GM23248 (cell line): Measurements from ENCODE around the gene WWOX. TPM values are rescaled to one million over a fixed set of nuclear protein-coding genes. Genes with fewer than 3 reads are reported as not detected.

Experiments
- DNase-seq: peaks from one replicate; pipeline ENCODE4 v3.0.0-alpha.2; 2015
- H2AFZ ChIP-seq: fragments of 200-600 bp; sonication (generic); 2 replicates; pipeline ENCODE4 v1.6.1; 2016; ENCODE audit warnings: antibody characterized with exemption
- H3F3A ChIP-seq: fragments of 200-600 bp; sonication (generic); 2 replicates; pipeline ENCODE4 v1.6.1; 2016; ENCODE audit warnings: mild to moderate bottlenecking, antibody characterized with exemption, mixed run types; ENCODE audit not compliant: insufficient read depth
- H3K27ac ChIP-seq: fragments of 200-600 bp; sonication (generic); 2 replicates; pipeline ENCODE4 v1.5.1; 2016; ENCODE audit warnings: mild to moderate bottlenecking
- H3K27me3 ChIP-seq: fragments of 200-600 bp; sonication (generic); replicated peaks from 2 replicates; pipeline ENCODE4 v1.6.1; 2016; ENCODE audit warnings: mild to moderate bottlenecking; ENCODE audit not compliant: insufficient read depth
- H3K36me3 ChIP-seq: fragments of 200-600 bp; sonication (generic); 2 replicates; pipeline ENCODE4 v1.6.1; 2016; ENCODE audit warnings: low read depth, mild to moderate bottlenecking
- H3K4me1 ChIP-seq: fragments of 200-600 bp; sonication (generic); 2 replicates; pipeline ENCODE4 v1.6.1; 2016; ENCODE audit warnings: mild to moderate bottlenecking; ENCODE audit not compliant: insufficient read depth
- H3K4me2 ChIP-seq: fragments of 200-600 bp; sonication (generic); one replicate; pipeline ENCODE4 v1.6.1; 2016; ENCODE audit warnings: mild to moderate bottlenecking; ENCODE audit not compliant: unreplicated experiment
- H3K4me3 ChIP-seq: fragments of 200-600 bp; sonication (generic); 2 replicates; pipeline ENCODE4 v1.5.1; 2016; ENCODE audit warnings: mild to moderate bottlenecking
- H3K79me2 ChIP-seq: fragments of 200-600 bp; sonication (generic); 2 replicates; pipeline ENCODE4 v1.6.1; 2016; ENCODE audit warnings: mild to moderate bottlenecking; ENCODE audit not compliant: insufficient read depth
- H3K9ac ChIP-seq: fragments of 200-600 bp; sonication (generic); 2 replicates; pipeline ENCODE4 v1.6.1; 2016; ENCODE audit warnings: mild to moderate bottlenecking
- H3K9me2 ChIP-seq: fragments of 200-600 bp; sonication (generic); 2 replicates; pipeline ENCODE4 v1.6.1; 2016; ENCODE audit warnings: mixed run types, mild to moderate bottlenecking, moderate library complexity; ENCODE audit not compliant: insufficient read depth
- H3K9me3 ChIP-seq: fragments of 200-600 bp; sonication (generic); one replicate; pipeline ENCODE4 v1.6.1; 2017; ENCODE audit warnings: low read depth
- H4K20me1 ChIP-seq: fragments of 200-600 bp; sonication (generic); 2 replicates; pipeline ENCODE4 v1.6.0; 2016; ENCODE audit not compliant: insufficient read depth
- EZH2 ChIP-seq: fragments of 200-600 bp; sonication (generic); IDR thresholded peaks from 2 replicates; pipeline ENCODE4 v1.6.1; 2018; ENCODE audit warnings: antibody characterized with exemption, mild to moderate bottlenecking; ENCODE audit not compliant: insufficient read depth, poor library complexity, severe bottlenecking
- EZH2phosphoT487 ChIP-seq: fragments of 200-600 bp; sonication (generic); IDR thresholded peaks from 2 replicates; pipeline ENCODE4 v1.6.1; 2018; ENCODE audit warnings: antibody characterized with exemption, moderate library complexity, mild to moderate bottlenecking, low read depth; ENCODE audit not compliant: insufficient read depth
- WGBS, 2 experiments: methylation state at CpG; one replicate each; pipeline ENCODE4 v1.1.6; 2015 to 2017; ENCODE audit warnings: low lambda C conversion rate in 2 of 2, low coverage in 1 of 2; ENCODE audit errors: missing lambda C conversion rate in 2 of 2; 5-methylcytosine and 5-hydroxymethylcytosine counted together
- in situ Hi-C: fragments of 300-500 bp; cut with MboI; formaldehyde crosslinking; loops from 2 replicates; pipeline ENCODE4 v1.15.0; 2020
- polyA plus RNA-seq: library from polyadenylated mRNA; unstranded; fragments of >200 nt; fragmentation: Nextera tagmentation; extraction: Ambion mirVana; gene quantifications from 2 replicates; pipeline ENCODE4 v1.2.1, GENCODE V29; 2016
- total RNA-seq: library from RNA; depleted of rRNA; stranded (reverse); fragments of >200 nt; shearing (Covaris generic); gene quantifications from 2 replicates; pipeline ENCODE4 v1.2.3, GENCODE V29; 2014

The WWOX gene
- total and polyA plus RNA-seq, 2 experiments from 2014 or later = 4.5 to 6.6 TPM

- Histone ChIP-seq H4K20me1 (no peaks in the 10 kb centered on the region), H3K36me3 (no peaks in the 10 kb centered on the region), H3K9ac (no peak overlapping the region), H3K27ac (no peak overlapping the region), H3F3A (no peaks in the 10 kb centered on the region), H3K27me3 (no peaks in the 10 kb centered on the region), H3K4me1 (no peaks in the 10 kb centered on the region), H3K9me2 (no peaks in the 10 kb centered on the region), H3K9me3 (no peaks in the 10 kb centered on the region), H3K4me3 (no peak overlapping the region), H3K4me2 (no peak overlapping the region), H3K79me2 (no peaks in the 10 kb centered on the region), H2AFZ (no peak overlapping the region)
- TF ChIP-seq EZH2phosphoT487 (no peak), EZH2 (no peak)
- in situ Hi-C loops = no loop called here
- peak; percentile 0 for DNase-seq
- 30 to 35% methylated on average over 13 of the region's 13 CpGs for WGBS, 2 experiments
These were observed 344.3 kb downstream of the WWOX start for GRCh38 chr16:78443542-78444364.

- TF ChIP-seq EZH2phosphoT487 (no peak), EZH2 (no peak)
- no peaks in the 10 kb centered on the region for H4K20me1 ChIP-seq
- H3K9me2 ChIP-seq = no peaks in the 10 kb centered on the region
- H3F3A ChIP-seq = no peaks in the 10 kb centered on the region
- H3K27ac ChIP-seq = no peak overlapping the region
- DNase-seq = no peak
- WGBS, 2 experiments = 59 to 66% methylated on average over 5 of the region's 5 CpGs
- no peaks in the 10 kb centered on the region for H3K79me2 ChIP-seq
- H3K27me3 ChIP-seq = no peaks in the 10 kb centered on the region
- H3K4me3 ChIP-seq = no peak overlapping the region
- no peak overlapping the region for H3K9ac ChIP-seq
- no peak overlapping the region for H3K4me2 ChIP-seq
- no peaks in the 10 kb centered on the region for H3K36me3 ChIP-seq
- H3K4me1 ChIP-seq = no peaks in the 10 kb centered on the region
- in situ Hi-C loops = no loop called here
- no peaks in the 10 kb centered on the region for H3K9me3 ChIP-seq
- H2AFZ ChIP-seq = no peak overlapping the region
These were observed 346.4 kb downstream of the WWOX start for GRCh38 chr16:78445818-78446217.

- no peaks in the 10 kb centered on the region for H3K36me3 ChIP-seq
- H3K4me1 ChIP-seq = no peaks in the 10 kb centered on the region
- no peak overlapping the region for H3K9ac ChIP-seq
- in situ Hi-C loops = no loop called here
- no peaks in the 10 kb centered on the region for H4K20me1 ChIP-seq
- H3K27ac ChIP-seq = no peak overlapping the region
- no peaks in the 10 kb centered on the region for H3K27me3 ChIP-seq
- 63 to 66% methylated on average over 5 of the region's 5 CpGs for WGBS, 2 experiments
- H3K4me3 ChIP-seq = no peak overlapping the region
- H3K4me2 ChIP-seq = no peak overlapping the region
- no peaks in the 10 kb centered on the region for H3F3A ChIP-seq
- no peak overlapping the region for H2AFZ ChIP-seq
- TF ChIP-seq EZH2phosphoT487 = no peak
- no peak for TF ChIP-seq EZH2
- DNase-seq = no peak
- no peaks in the 10 kb centered on the region for H3K9me3 ChIP-seq
- H3K79me2 ChIP-seq = no peaks in the 10 kb centered on the region
- H3K9me2 ChIP-seq = no peaks in the 10 kb centered on the region
These were observed 347.0 kb downstream of the WWOX start for GRCh38 chr16:78446486-78446885.

- in situ Hi-C loops = no loop called here
- TF ChIP-seq EZH2 (no peak), EZH2phosphoT487 (no peak)
- H3K4me3 ChIP-seq = no peak overlapping the region
- H3K27me3 ChIP-seq = no peaks in the 10 kb centered on the region
- H2AFZ ChIP-seq = no peak overlapping the region
- H3K9me3 ChIP-seq = no peaks in the 10 kb centered on the region
- H3K9me2 ChIP-seq = no peaks in the 10 kb centered on the region
- H3K27ac ChIP-seq = no peak overlapping the region
- H3K36me3 ChIP-seq = no peaks in the 10 kb centered on the region
- H3K79me2 ChIP-seq = no peaks in the 10 kb centered on the region
- no peaks in the 10 kb centered on the region for H4K20me1 ChIP-seq
- H3K4me2 ChIP-seq = no peak overlapping the region
- H3K4me1 ChIP-seq = no peaks in the 10 kb centered on the region
- no peak overlapping the region for H3K9ac ChIP-seq
- DNase-seq = no peak
- 50 to 67% methylated on average over 2 of the region's 2 CpGs for WGBS, 2 experiments
- no peaks in the 10 kb centered on the region for H3F3A ChIP-seq
These were observed 347.6 kb downstream of the WWOX start for GRCh38 chr16:78446992-78447563.
